HG02763 (cell line): ENCODE results near the gene SLC23A2.
"Not testable (repeated sequence)": the region's sequence is repeated elsewhere in the genome, so short reads cannot be mapped to it uniquely, and the experiment has no call there.

Experiments
- ATAC-seq: cut with Tn5 transposase; IDR thresholded peaks from one replicate; pipeline ENCODE4 v1.9.1; 2021; ENCODE audit warnings: mild to moderate bottlenecking, moderate library complexity; ENCODE audit not compliant: unreplicated experiment

The SLC23A2 gene

GRCh38 chr20:5001174-5002076 lies at the start of gene SLC23A2:
Gene SLC23A2 (minus strand): TSS chr20:5001510. CDS start chr20:4932562, 68,948 bp downstream.
- no peak for ATAC-seq

- ATAC-seq, result no peak
Measured at GRCh38 chr20:5046656-5047339, 45.5 kb upstream of the SLC23A2 start.

GRCh38 chr20:5045906-5046305 lies 44.6 kb upstream of the SLC23A2 start:
- ATAC-seq, result no peak

- no peak for ATAC-seq
Measured at GRCh38 chr20:5044075-5044620, 42.8 kb upstream of the SLC23A2 start.

GRCh38 chr20:5041433-5041832 lies 40.1 kb upstream of the SLC23A2 start:
- ATAC-seq, result no peak

- no peak for ATAC-seq
Measured at GRCh38 chr20:5040345-5040744, 39.0 kb upstream of the SLC23A2 start.

GRCh38 chr20:5039889-5040288 lies 38.6 kb upstream of the SLC23A2 start:
- ATAC-seq, result no peak

GRCh38 chr20:5039255-5039657 lies 37.9 kb upstream of the SLC23A2 start:
- ATAC-seq, result no peak

- no peak for ATAC-seq
Measured at GRCh38 chr20:5036828-5037227, 35.5 kb upstream of the SLC23A2 start.

GRCh38 chr20:5035518-5035917 lies 34.2 kb upstream of the SLC23A2 start:
- not testable (repeated sequence) for ATAC-seq

- no peak for ATAC-seq
Measured at GRCh38 chr20:5033566-5033965, 32.3 kb upstream of the SLC23A2 start.

GRCh38 chr20:5031701-5032100 lies 30.4 kb upstream of the SLC23A2 start:
- not testable (repeated sequence) for ATAC-seq

GRCh38 chr20:5031206-5031557 lies 29.9 kb upstream of the SLC23A2 start:
- ATAC-seq, result no peak

- no peak for ATAC-seq
Measured at GRCh38 chr20:5030348-5031205, 29.3 kb upstream of the SLC23A2 start.

- ATAC-seq, result not testable (repeated sequence)
Measured at GRCh38 chr20:5028258-5029059, 27.1 kb upstream of the SLC23A2 start.

GRCh38 chr20:5024982-5025381 lies 23.7 kb upstream of the SLC23A2 start:
- ATAC-seq, result no peak

- no peak for ATAC-seq
Measured at GRCh38 chr20:5024103-5024502, 22.8 kb upstream of the SLC23A2 start.

GRCh38 chr20:5023171-5023570 lies 21.9 kb upstream of the SLC23A2 start:
- ATAC-seq, result not testable (repeated sequence)

- ATAC-seq, result no peak
Measured at GRCh38 chr20:5020760-5021159, 19.4 kb upstream of the SLC23A2 start.
